H1 (cell line): ENCODE results near the gene SNX15. TPM values are rescaled to one million over a fixed set of nuclear protein-coding genes. Genes with fewer than 3 reads are reported as not detected.

Source experiments
- CTCF ChIA-PET: fragments of 300-600 bp; sonication (Branson Sonifier 250); formaldehyde crosslinking; loops from one replicate; lab custom pipeline; 2021; ENCODE audit not compliant: partially characterized antibody; lab: Charles Lee
- POLR2A ChIA-PET: fragments of 300-600 bp; sonication (Branson Sonifier 250); formaldehyde crosslinking; loops from one replicate; lab custom pipeline; 2021; ENCODE audit warnings: inconsistent platforms; ENCODE audit not compliant: partially characterized antibody; lab: Charles Lee
- DNase-seq, 2 experiments: peaks; one replicate each; pipeline versions ENCODE4 v3.0.0 to v3.0.0-alpha.2; 2010 to 2022; ENCODE audit warnings: low spot score in 2 of 2, low read depth in 1 of 2, mixed read lengths in 1 of 2
- FAIRE-seq: peaks from 2 replicates; lab custom pipeline; 2011; peaks lifted over from hg19 to GRCh38; lab: Jason Lieb, UNC
- H2AFZ ChIP-seq: 2 replicates; pipeline ENCODE4 v1.8.1; 2012; ENCODE audit warnings: low read length, inconsistent platforms
- H2AK5ac ChIP-seq: 2 replicates; pipeline ENCODE4 v1.6.1; 2013; ENCODE audit warnings: low read depth, low read length
- H2BK120ac ChIP-seq: replicated peaks from 2 replicates; pipeline ENCODE3; 2013; ENCODE audit warnings: low read depth, low read length, inconsistent platforms
- H2BK12ac ChIP-seq: 2 replicates; pipeline ENCODE4 v1.6.1; 2013; ENCODE audit warnings: low read depth, low read length
- H2BK15ac ChIP-seq: 2 replicates; pipeline ENCODE4 v1.6.1; 2013; ENCODE audit warnings: low read length
- H2BK20ac ChIP-seq: 2 replicates; pipeline ENCODE4 v1.6.1; 2013; ENCODE audit warnings: low read length
- H2BK5ac ChIP-seq: 2 replicates; pipeline ENCODE4 v1.6.1; 2013; ENCODE audit warnings: low read depth, low read length
- H3K14ac ChIP-seq: 2 replicates; pipeline ENCODE4 v1.6.1; 2013; ENCODE audit warnings: inconsistent platforms; ENCODE audit not compliant: insufficient read length
- H3K18ac ChIP-seq: 2 replicates; pipeline ENCODE4 v1.6.1; 2013; ENCODE audit warnings: low read length; ENCODE audit errors: extremely low read depth
- H3K23ac ChIP-seq: 2 replicates; pipeline ENCODE4 v1.6.1; 2013; ENCODE audit warnings: inconsistent platforms; ENCODE audit not compliant: insufficient read length
- H3K23me2 ChIP-seq: 2 replicates; pipeline ENCODE4 v1.6.1; 2013; ENCODE audit warnings: low read depth, low read length
- H3K27ac ChIP-seq: 2 replicates; pipeline ENCODE4 v1.6.1; 2011; ENCODE audit warnings: low read depth, low read length, inconsistent platforms
- H3K27me3 ChIP-seq, 4 experiments: replicated peaks in 1 of 4; 1 replicate in 1 of 4; 2 replicates in 3 of 4; pipeline versions ENCODE4 v1.6.1 to v1.8.1; 2011 to 2013; ENCODE audit warnings: low read length in 3 of 4, mild to moderate bottlenecking in 3 of 4, inconsistent platforms in 2 of 4, mixed read lengths in 2 of 4, moderate library complexity in 1 of 4; ENCODE audit not compliant: control insufficient read depth in 3 of 4, insufficient read depth in 3 of 4; ENCODE audit errors: extremely low read depth in 1 of 4
- H3K36me3 ChIP-seq, 4 experiments: 2 replicates each; pipeline versions ENCODE4 v1.6.1 to v1.8.1; 2011 to 2013; ENCODE audit warnings: mild to moderate bottlenecking in 4 of 4, low read length in 3 of 4, moderate library complexity in 2 of 4, control low read depth in 1 of 4, inconsistent platforms in 1 of 4; ENCODE audit not compliant: insufficient read depth in 4 of 4, control insufficient read depth in 2 of 4
- H3K4ac ChIP-seq: replicated peaks from 2 replicates; pipeline ENCODE3; 2013; ENCODE audit warnings: low read length, low read depth, mixed read lengths, inconsistent platforms; ENCODE audit not compliant: insufficient read length
- H3K4me1 ChIP-seq, 4 experiments: replicated peaks in 1 of 4; 1 replicate in 1 of 4; 2 replicates in 3 of 4; pipeline versions ENCODE4 v1.6.1 to v1.8.1; 2011 to 2013; ENCODE audit warnings: low read length in 3 of 4, inconsistent platforms in 2 of 4, mixed read lengths in 1 of 4; ENCODE audit not compliant: insufficient read depth in 4 of 4, control insufficient read depth in 3 of 4
- H3K4me2 ChIP-seq, 2 experiments: 2 replicates each; pipeline versions ENCODE4 v1.6.1 to v1.8.1; 2011 to 2013; ENCODE audit warnings: low read depth in 2 of 2, low read length in 2 of 2, control low read depth in 1 of 2, inconsistent platforms in 1 of 2, mild to moderate bottlenecking in 1 of 2; ENCODE audit not compliant: insufficient read depth in 1 of 2
- H3K4me3 ChIP-seq, 4 experiments: fragments of 200-600, 300-600 bp in 1 of 4; sonication (generic), shearing (Covaris generic), sonication (Bioruptor Twin) in 1 of 4; 2 replicates each; pipeline versions ENCODE4 v1.5.1 to v1.8.1; 2011 to 2016; ENCODE audit warnings: low read length in 4 of 4, low read depth in 3 of 4, control low read depth in 2 of 4, inconsistent platforms in 2 of 4, mild to moderate bottlenecking in 2 of 4, mixed read lengths in 1 of 4, moderate library complexity in 1 of 4; ENCODE audit not compliant: insufficient read depth in 2 of 4; ENCODE audit errors: extremely low read depth in 1 of 4
- H3K56ac ChIP-seq: replicated peaks from 2 replicates; pipeline ENCODE3; 2013; ENCODE audit warnings: low read depth, mild to moderate bottlenecking, mixed read lengths, low read length, inconsistent platforms; ENCODE audit not compliant: insufficient read length
- H3K79me1 ChIP-seq: 2 replicates; pipeline ENCODE4 v1.6.1; 2013; ENCODE audit warnings: low read depth, low read length, control low read depth
- H3K79me2 ChIP-seq, 2 experiments: 2 replicates each; pipeline versions ENCODE4 v1.6.1 to v1.8.1; 2012 to 2013; ENCODE audit warnings: low read length in 2 of 2, mild to moderate bottlenecking in 2 of 2, inconsistent platforms in 1 of 2; ENCODE audit not compliant: insufficient read depth in 2 of 2, control insufficient read depth in 1 of 2
- H3K9ac ChIP-seq, 4 experiments: replicated peaks in 1 of 4; 1 replicate in 1 of 4; 2 replicates in 3 of 4; pipeline versions ENCODE4 v1.6.1 to v1.8.1; 2011 to 2013; ENCODE audit warnings: low read depth in 3 of 4, low read length in 3 of 4, control low read depth in 2 of 4, mild to moderate bottlenecking in 2 of 4, moderate library complexity in 2 of 4, inconsistent platforms in 1 of 4; ENCODE audit errors: extremely low read depth in 1 of 4
- H3K9me3 ChIP-seq, 2 experiments: 2 replicates each; pipeline versions ENCODE4 v1.6.1 to v1.8.1; 2012 to 2013; ENCODE audit warnings: mild to moderate bottlenecking in 2 of 2, moderate library complexity in 2 of 2, control low read depth in 1 of 2, inconsistent platforms in 1 of 2, low read depth in 1 of 2, low read length in 1 of 2, mixed read lengths in 1 of 2; ENCODE audit not compliant: insufficient read depth in 2 of 2
- H4K20me1 ChIP-seq, 2 experiments: replicated peaks in 1 of 2; 2 replicates each; pipeline versions ENCODE3 to v1.8.1; 2011 to 2013; ENCODE audit warnings: inconsistent platforms in 2 of 2, low read length in 2 of 2, mild to moderate bottlenecking in 1 of 2; ENCODE audit not compliant: insufficient read depth in 2 of 2, control insufficient read depth in 1 of 2
- H4K5ac ChIP-seq: 2 replicates; pipeline ENCODE4 v1.6.1; 2013; ENCODE audit warnings: low read length, low read depth, mixed read lengths, inconsistent platforms; ENCODE audit not compliant: insufficient read length
- H4K8ac ChIP-seq: 2 replicates; pipeline ENCODE4 v1.8.0; 2013; ENCODE audit warnings: mild to moderate bottlenecking, moderate library complexity, low read length, inconsistent platforms; ENCODE audit not compliant: insufficient read depth; ENCODE audit errors: extremely low read depth
- H4K91ac ChIP-seq: replicated peaks from 2 replicates; pipeline ENCODE3; 2013; ENCODE audit warnings: low read length, mixed read lengths, inconsistent platforms; ENCODE audit not compliant: insufficient read length
- GTF2F1 ChIP-seq: IDR thresholded peaks from 2 replicates; pipeline ENCODE4 v1.6.1; 2012; ENCODE audit warnings: low read depth, low read length, improper control_type of control experiment, borderline replicate concordance
- KDM1A ChIP-seq: fragments of 200-600, 300-600 bp; sonication (generic); IDR thresholded peaks from 2 replicates; pipeline ENCODE4 v1.7.1; 2016; ENCODE audit warnings: mild to moderate bottlenecking, low read length, borderline replicate concordance
- SAP30 ChIP-seq: fragments of 300-600 bp; sonication (generic); IDR thresholded peaks from 2 replicates; pipeline ENCODE4 v1.7.1; 2012; ENCODE audit warnings: low read length, moderate library complexity, mild to moderate bottlenecking, inconsistent platforms; ENCODE audit not compliant: insufficient read depth, insufficient replicate concordance
- WGBS, 2 experiments: shearing (Covaris generic) in 1 of 2; methylation state at CpG; one replicate each; pipeline versions ENCODE4 v1.1.6 to v1.1.7; 2013 to 2015; ENCODE audit warnings: low lambda C conversion rate in 2 of 2, mixed read lengths in 2 of 2, inconsistent platforms in 1 of 2, low coverage in 1 of 2, missing lambda C conversion rate in 1 of 2; ENCODE audit not compliant: insufficient replicate concordance in 2 of 2, insufficient coverage in 1 of 2, insufficient read length in 1 of 2; ENCODE audit errors: extremely low coverage in 1 of 2, missing lambda C conversion rate in 1 of 2; 5-methylcytosine and 5-hydroxymethylcytosine counted together
- polyA plus RNA-seq, 7 experiments: library from polyadenylated mRNA; depleted of rRNA in 3 of 7; stranded (reverse) in 5 of 7; unstranded in 2 of 7; fragments of >200 nt in 5 of 7; fragments of 200-250 nt in 2 of 7; gene quantifications; 1 replicate in 5 of 7; 2 replicates in 1 of 7; 4 replicates in 1 of 7; pipeline versions ENCODE4 v1.2.1 to v1.2.3, GENCODE V29; 2011 to 2013; ENCODE audit warnings: missing spikeins in 2 of 7, mixed read lengths in 2 of 7
- total RNA-seq: library from RNA; stranded (reverse); fragmentation: NEBNext Ultra II Directional; extraction: Animal tissue kit (Norgen Biotek cat#: 25700); gene quantifications from 2 replicates; pipeline ENCODE4 v1.2.1, GENCODE V29; 2021
- TF ChIP-seq, protein P1 (sequence below): IDR thresholded peaks from 2 replicates; pipeline ENCODE4 v1.6.1; 2012; ENCODE audit warnings: low read length, inconsistent platforms

Gene SNX15
- total and polyA plus RNA-seq, 2 of the 8 experiments (the other 6 are each of a cell fraction or from before 2014, with no cell fraction given) = 13.0 to 18.3 TPM

DNA sequence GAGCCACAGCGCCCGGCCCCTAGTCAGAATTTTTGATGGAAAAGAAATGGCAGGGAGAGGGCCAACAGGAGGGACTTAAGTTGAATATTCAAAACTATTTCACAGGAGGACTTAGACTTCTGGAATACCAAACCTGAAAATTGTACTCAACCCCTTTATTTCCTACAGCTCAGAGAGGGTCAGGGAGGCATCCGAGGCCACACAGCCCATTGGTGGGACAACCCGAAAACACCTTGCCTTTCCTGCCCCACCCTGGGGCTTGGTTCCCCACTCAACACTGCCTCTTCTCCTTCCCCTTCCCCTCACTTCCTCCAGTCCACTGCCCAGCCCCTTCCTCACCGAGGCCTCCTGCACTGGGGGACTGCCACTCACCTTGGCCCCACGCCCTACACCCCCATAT is 29.8 kb downstream of the SNX15 start:
- Histone ChIP-seq H3K9ac (no peak overlapping the region), H4K8ac (no peak overlapping the region), H2AK5ac (no peak overlapping the region), H3K18ac (no peak overlapping the region), H2BK120ac (no peak overlapping the region), H4K20me1 (no peaks in the 10 kb centered on the region), H3K4me2 (no peak overlapping the region), H3K36me3 (no peaks in the 10 kb centered on the region), H4K91ac (no peak overlapping the region), H3K27me3 (no peaks in the 10 kb centered on the region; a peak in 2 of 7 replicates), H4K5ac (no peak overlapping the region), H3K9me3 (no peaks in the 10 kb centered on the region), H3K23me2 (no peaks in the 10 kb centered on the region), H3K56ac (no peak overlapping the region), H2AFZ (no peak overlapping the region), H3K4me1 (no peaks in the 10 kb centered on the region), H3K23ac (no peak overlapping the region), H3K4ac (no peak overlapping the region), H2BK12ac (no peak overlapping the region), H3K79me1 (no peaks in the 10 kb centered on the region), H2BK20ac (no peak overlapping the region), H3K79me2 (no peaks in the 10 kb centered on the region), H3K14ac (no peak overlapping the region), H2BK5ac (no peak overlapping the region), H3K4me3 (no peak overlapping the region), H2BK15ac (no peak overlapping the region; the same call in 1 of the 2 replicates), H3K27ac (no peak overlapping the region)
- WGBS, 2 experiments = 85% methylated on average over 6 of the region's 6 CpGs; no CpG with 5 or more reads in 1 of the 2 experiments
- TF ChIP-seq, protein P1, sequence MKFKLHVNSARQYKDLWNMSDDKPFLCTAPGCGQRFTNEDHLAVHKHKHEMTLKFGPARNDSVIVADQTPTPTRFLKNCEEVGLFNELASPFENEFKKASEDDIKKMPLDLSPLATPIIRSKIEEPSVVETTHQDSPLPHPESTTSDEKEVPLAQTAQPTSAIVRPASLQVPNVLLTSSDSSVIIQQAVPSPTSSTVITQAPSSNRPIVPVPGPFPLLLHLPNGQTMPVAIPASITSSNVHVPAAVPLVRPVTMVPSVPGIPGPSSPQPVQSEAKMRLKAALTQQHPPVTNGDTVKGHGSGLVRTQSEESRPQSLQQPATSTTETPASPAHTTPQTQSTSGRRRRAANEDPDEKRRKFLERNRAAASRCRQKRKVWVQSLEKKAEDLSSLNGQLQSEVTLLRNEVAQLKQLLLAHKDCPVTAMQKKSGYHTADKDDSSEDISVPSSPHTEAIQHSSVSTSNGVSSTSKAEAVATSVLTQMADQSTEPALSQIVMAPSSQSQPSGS = no peak
- TF ChIP-seq KDM1A = no peak
- no peak for TF ChIP-seq SAP30
- TF ChIP-seq GTF2F1 = no peak
- DNase-seq = no peak
- ChIA-PET POLR2A (interaction anchor here (0.6 to 3.4 kb wide), 6 partner anchors 9 to 450 kb away, joined by 3 to 16 read pairs (median 4); no protein-coding TSS in a partner anchor), CTCF (interaction anchor here (0.5 to 4.2 kb wide), 7 partner anchors 9 to 192 kb away, joined by 3 to 28 read pairs (median 3); no protein-coding TSS in a partner anchor)
- no peak for FAIRE-seq
